Measurements from ENCODE around the gene PFAS.
A peak's percentile ranks its signal among the peaks of the same experiment; 100 is the strongest.
"Not testable (repeated sequence)": the region's sequence is repeated elsewhere in the genome, so short reads cannot be mapped to it uniquely, and the experiment has no call there.

PFAS gene

DNA sequence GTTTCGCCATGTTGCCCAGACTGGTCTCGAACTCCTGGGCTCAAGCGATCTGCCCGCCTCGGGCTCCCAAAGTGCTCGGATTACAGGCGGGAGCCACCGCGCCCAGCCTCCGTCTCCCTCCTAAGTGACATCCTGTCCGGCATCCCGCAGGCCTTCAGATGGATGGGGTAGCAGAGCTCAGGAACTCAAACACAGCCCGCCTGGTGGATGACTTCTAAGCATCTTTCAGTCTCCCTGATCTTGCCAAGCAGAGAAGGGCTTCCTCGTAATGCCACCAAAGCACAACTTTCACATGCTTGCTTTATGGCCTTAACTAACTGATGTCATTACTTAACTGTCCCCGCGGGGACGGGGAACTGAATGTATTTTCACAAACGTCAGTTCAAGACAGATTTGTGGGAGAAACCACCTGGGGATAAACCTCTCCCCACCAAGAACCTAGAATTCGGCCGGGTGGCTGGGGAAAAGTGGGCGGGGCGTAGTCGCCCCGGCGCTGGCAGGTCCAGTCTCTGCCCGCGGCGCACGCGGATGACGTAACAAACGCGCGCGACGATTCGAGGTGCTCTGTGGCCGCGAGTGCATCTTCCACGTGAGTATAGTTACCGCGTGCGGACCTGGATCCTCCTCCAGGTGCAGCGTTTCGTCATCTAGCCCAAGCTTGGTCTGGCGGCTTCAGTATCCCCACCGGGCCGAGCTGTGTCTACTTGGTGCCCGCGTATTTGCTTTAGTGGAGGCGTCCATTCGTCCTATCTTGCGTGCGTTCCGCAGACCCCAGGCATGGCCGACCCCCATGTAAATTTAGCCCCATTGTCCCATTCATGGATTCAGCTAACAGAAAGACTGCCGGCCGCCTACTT lies at the start of gene PFAS:
Gene PFAS, plus strand, starts transcription at position 539 of the 857 bp plus-strand sequence. CDS start 4,649 bp downstream, outside the sequence.
- DNase-seq, result peak; percentile 95

DNA sequence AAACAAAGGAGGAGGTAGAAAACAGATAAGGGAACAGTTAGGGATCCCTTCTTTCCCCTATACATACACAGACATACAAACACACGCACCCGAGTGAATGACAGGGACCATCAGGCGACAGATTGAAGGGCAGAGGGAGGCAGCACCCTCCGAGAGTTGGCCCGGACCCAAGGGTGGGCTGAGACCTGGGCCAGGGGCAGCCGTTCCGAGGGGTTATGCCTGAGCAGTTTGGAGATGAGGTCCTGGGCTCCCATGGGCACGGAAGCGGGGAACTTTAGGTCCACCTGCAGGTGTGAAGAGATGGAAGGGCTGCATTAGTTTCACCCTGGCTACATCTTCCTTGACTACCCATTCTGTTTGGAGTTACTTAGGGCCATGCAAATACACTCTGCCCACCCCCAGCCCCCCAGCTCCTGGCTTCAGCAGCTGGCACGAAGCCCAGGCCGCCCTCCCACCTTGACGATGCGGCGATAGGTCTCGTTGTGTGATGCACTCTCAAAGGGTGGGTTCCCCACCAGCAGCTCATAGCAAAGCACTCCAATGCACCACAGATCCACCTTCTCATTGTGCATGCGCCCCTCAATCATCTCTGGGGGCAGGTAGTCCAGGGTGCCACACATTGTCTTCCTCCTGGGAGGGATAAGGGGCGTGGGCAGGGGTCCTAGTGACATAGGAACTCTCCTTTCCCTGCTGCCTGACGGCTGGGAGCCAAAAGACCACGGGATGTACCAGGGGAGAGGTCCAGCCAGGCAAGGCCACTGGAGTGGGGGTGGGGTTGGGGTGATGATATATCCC lies 44.1 kb upstream of the PFAS start:
- DNase-seq, result no peak

- DNase-seq, result no peak
Observed at GRCh38 chr17:8206536-8206935, 42.6 kb upstream of the PFAS start.

- peak; percentile 91 for DNase-seq
Observed at GRCh38 chr17:8209907-8210760, 39.0 kb upstream of the PFAS start, which contains the start of gene AURKB. TSS of gene AURKB (minus strand) at chr17:8210575. CDS start at chr17:8210224, 351 bp downstream.

DNA sequence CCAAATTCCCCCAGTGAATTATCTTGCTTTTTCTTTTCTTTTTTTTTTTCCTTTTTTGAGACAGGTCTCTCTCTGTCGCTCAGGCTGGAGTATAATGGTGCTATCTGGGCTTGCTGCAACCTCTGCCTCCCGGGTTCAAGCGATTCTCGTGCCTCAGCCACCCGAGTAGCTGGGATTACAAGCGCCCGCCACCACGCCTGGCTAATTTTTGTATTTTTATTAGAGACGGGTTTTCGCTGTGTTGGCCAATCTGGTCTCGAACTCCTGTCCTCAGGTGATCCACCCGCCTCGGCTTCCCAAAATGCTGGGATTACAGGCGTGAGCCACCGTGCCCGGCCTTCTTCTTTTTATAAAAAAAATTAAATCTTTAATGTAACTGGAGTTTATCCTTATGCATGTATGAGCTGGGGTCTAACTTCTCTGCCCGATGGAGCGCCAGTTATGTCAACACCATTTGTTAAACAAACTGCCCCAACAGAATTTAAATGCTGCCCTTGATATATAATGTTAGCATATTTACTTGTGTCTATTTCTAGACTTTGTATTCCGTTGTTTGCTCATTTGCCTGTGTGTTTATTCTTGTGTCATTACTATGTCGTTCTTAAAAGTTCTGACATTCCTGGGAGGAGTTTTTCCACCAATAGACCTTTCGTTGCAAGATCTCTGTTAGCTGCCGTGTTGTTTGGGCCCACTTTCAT lies 38.2 kb upstream of the PFAS start:
- DNase-seq, result no peak

- no peak for DNase-seq
Observed at GRCh38 chr17:8212312-8213180, 36.5 kb upstream of the PFAS start.

DNA sequence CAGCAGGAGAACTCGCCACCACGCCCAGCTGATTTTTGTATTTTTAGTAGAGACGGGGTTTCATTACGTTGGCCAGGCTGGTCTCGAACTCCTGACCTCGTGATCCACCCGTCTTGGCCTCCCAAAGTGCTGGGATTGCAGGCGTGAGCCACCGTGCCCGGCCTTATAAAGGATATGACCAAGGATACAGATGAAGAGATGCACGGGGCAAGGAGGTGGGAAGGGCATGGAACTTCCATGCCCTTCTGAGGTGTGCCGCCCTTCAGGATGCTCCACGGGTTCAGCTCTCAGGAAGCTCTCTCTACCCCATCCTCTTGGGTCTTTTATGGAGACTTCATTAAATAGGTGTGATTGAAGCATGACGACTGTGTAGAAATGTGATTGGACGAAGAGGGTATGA lies 35.1 kb upstream of the PFAS start:
- not testable (repeated sequence) for DNase-seq

- DNase-seq, result peak; percentile 78
Observed at GRCh38 chr17:8220783-8221662, 28.1 kb upstream of the PFAS start.

- peak; percentile 88 for DNase-seq
Observed at GRCh38 chr17:8221663-8222379, 27.3 kb upstream of the PFAS start.

DNA sequence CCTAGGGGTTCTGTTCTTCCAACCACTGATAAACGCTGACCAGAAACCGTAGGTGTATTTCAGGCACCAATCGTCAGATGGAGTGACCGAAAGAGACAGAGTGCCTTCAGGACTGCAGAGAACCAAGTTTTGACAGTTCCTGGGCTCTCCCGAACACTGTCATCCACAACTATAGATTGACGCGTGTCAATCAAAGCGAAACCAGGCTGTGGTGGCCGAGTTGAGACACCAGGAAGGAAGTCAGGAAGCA lies 26.8 kb upstream of the PFAS start:
- DNase-seq, result peak; percentile 60

GRCh38 chr17:8222630-8223355 lies 26.3 kb upstream of the PFAS start:
- peak; percentile 83 for DNase-seq

- DNase-seq, result peak; percentile 45
Observed at GRCh38 chr17:8223356-8224126, 25.5 kb upstream of the PFAS start.

DNA sequence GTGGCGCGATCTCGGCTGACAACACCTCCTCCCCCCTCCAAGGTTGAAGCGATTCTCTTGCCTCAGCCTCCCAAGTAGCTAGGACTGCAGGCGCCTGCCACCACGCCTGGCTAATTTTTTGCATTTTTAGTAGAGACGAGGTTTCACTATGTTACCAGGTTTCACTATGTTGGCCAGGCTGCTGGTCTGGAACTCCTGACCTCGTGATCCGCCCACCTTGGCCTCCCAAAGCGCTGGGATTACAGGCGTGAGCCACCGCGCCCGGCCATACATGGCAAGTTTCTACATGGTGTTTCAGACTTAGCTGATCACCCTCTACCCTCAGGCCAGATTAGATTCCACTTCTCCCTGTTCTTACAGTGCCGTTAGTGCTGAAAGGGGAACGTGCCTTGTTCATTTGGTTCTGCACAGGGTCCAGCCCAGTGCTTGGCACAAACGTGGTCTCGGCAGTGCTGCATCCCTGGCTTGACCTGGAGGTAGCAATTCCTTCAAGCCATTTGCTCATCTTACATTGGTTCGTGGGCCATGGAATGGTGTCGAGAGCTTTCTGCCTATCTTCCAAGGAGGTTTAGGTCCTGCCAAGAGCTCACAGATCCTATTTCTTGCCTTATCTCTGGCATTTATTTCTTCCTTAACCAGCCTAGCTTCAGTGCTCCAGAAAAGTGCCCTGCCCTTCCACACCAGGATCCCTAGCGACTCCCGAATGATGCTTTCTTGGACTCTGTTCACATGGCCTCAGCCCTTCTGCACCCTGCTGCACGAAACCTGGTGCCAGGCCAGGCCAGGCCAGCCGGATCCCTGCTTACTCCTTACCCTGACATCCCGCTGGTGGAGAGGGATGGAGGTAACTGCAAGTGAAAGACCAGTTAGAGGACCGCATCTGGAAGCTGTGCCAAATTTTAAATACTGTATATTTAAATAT lies 23.9 kb upstream of the PFAS start:
- DNase-seq, result no peak

GRCh38 chr17:8225813-8226535 lies 23.1 kb upstream of the PFAS start:
- DNase-seq, result peak; percentile 40

DNA sequence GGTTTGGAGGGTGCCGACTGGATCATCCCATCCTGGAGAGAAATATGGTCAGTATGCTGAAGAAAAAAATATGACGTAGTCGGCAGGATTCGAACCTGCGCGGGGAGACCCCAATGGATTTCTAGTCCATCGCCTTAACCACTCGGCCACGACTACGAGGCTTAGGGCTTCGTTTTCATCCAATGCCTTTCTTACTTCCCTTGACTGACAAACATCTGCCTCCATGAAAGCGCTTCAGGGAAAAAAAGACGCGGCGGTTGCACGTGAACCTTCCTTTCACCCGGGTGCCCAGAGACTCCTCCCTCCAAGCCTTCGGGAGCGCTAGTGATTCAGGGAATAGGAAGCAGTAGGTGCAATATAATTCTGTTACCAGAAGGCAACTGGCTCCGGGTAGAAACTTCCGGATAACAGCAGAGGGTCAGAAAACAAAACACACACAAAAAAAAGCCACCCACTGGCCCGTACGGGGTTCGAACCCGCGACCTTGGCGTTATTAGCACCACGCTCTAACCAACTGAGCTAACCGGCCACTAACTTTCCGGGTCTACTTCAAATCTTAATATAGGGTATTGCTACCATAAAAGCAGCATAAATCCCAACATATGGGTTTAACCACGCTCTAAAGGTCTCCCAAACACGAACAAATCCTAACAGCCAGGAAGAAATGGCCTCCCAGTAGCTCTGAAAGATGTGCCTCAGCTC lies 22.4 kb upstream of the PFAS start:
- no peak for DNase-seq

- DNase-seq, result no peak
Observed at GRCh38 chr17:8227238-8227581, 21.9 kb upstream of the PFAS start.

Data from activated gamma-delta T cell treated with Interleukin-2 at 50 U/mL for 16 hours (primary cell).